ENCODE measurements around the gene RTP5. TPM values are rescaled to one million over a fixed set of nuclear protein-coding genes. Genes with fewer than 3 reads are reported as not detected.

RTP5 gene
- total and polyA plus RNA-seq, 8 donors, result 0.02 to 0.19 TPM; not detected in 6

DNA sequence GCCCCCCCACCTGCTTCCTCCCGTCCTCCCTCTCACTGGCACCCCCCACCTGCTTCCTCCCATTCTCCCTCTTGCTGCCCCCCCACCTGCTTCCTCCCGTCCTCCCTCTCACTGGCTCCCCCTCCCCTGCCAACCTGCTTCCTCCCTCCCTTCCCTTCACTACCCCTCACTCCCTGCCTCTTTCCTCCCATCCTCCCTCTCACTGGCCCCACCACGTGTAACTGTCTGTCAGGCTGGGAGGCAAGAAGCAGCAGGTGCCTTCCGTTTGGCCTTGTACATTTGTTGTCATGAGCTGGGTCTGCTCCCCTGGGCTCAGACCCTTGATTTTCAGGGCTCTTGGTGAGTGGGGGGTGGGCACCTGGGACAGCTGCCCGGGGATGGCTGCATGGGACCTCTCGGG is 19.1 kb downstream of the RTP5 start:
- Histone ChIP-seq H3K9me3 (no peaks in the 10 kb centered on the region), H3K4me1 (peaks cover 35 to 44% (median 39%) of the 10 kb centered on the region in 3 donors), H3K27me3 (no peaks in the 10 kb centered on the region), H3K36me3 (no peaks in the 10 kb centered on the region), H3K4me3 (no peak overlapping the region), H3K27ac (no peak overlapping the region)
- TF ChIP-seq, protein P1, sequence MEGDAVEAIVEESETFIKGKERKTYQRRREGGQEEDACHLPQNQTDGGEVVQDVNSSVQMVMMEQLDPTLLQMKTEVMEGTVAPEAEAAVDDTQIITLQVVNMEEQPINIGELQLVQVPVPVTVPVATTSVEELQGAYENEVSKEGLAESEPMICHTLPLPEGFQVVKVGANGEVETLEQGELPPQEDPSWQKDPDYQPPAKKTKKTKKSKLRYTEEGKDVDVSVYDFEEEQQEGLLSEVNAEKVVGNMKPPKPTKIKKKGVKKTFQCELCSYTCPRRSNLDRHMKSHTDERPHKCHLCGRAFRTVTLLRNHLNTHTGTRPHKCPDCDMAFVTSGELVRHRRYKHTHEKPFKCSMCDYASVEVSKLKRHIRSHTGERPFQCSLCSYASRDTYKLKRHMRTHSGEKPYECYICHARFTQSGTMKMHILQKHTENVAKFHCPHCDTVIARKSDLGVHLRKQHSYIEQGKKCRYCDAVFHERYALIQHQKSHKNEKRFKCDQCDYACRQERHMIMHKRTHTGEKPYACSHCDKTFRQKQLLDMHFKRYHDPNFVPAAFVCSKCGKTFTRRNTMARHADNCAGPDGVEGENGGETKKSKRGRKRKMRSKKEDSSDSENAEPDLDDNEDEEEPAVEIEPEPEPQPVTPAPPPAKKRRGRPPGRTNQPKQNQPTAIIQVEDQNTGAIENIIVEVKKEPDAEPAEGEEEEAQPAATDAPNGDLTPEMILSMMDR (IDR thresholded peaks at IDR 0.05), result no peak
- FAIRE-seq (no peak), ATAC-seq (no peak), DNase-seq (peak in 2 of 6 donors; percentile 13 to 17)
- WGBS, 2 donors, result 60 to 83% methylated on average over 5 of the region's 6 CpGs
- intact Hi-C loops (cut with DNase I), result no loop called here

DNA sequence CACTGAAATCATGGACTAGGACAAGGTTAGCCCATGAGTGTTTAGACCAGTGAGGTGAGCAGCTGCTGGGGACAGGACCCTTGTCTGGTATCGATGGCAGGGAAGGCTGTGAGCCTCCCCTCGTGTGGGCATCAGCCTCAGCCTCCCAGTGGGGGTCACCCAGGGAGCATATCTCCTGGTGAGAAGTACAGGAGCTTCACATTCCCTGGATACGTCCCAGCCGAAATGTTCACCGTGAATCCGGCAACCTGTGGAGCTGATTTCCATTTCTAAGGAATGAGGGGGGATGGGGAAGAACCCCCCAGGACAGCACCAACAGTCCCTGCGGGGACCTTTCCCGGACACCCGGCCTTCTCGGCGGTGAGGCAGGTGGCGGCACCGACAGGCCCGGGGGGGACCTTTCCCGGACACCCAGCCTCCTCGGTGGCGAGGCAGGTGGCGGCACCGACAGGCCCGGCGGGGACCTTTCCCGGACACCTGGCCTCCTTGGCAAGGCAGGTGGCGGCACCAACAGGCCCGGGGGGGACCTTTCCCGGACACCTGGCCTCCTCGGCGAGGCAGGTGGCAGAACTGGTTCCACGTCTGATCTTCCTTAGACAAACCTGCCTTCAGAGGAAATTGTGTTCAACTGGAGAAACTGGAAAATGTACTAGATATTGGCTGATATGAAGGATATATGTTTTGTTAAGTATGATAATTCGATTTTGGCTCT is 21.2 kb downstream of the RTP5 start:
- DNase-seq, result peak; percentile 68 to 90 (median 81)
- TF ChIP-seq, protein P1 (IDR thresholded peaks at IDR 0.05), result no peak
- peaks cover 48 to 61% (median 49%) of the 10 kb centered on the region in 3 donors for H3K4me1 ChIP-seq
- no peaks in the 10 kb centered on the region for H3K27me3 ChIP-seq
- peak; percentile 29 to 58 (median 56) for ATAC-seq
- intact Hi-C loops (cut with DNase I), result no loop called here
- H3K9me3 ChIP-seq, result no peaks in the 10 kb centered on the region
- H3K36me3 ChIP-seq, result no peaks in the 10 kb centered on the region
- 36 to 37% methylated on average over 28 to 29 of the region's 29 CpGs for WGBS, 2 donors
- H3K4me3 ChIP-seq, result no peak overlapping the region
- H3K27ac ChIP-seq, result peak overlapping the region; percentile 73 to 93 (median 88)
- FAIRE-seq, result no peak

DNA sequence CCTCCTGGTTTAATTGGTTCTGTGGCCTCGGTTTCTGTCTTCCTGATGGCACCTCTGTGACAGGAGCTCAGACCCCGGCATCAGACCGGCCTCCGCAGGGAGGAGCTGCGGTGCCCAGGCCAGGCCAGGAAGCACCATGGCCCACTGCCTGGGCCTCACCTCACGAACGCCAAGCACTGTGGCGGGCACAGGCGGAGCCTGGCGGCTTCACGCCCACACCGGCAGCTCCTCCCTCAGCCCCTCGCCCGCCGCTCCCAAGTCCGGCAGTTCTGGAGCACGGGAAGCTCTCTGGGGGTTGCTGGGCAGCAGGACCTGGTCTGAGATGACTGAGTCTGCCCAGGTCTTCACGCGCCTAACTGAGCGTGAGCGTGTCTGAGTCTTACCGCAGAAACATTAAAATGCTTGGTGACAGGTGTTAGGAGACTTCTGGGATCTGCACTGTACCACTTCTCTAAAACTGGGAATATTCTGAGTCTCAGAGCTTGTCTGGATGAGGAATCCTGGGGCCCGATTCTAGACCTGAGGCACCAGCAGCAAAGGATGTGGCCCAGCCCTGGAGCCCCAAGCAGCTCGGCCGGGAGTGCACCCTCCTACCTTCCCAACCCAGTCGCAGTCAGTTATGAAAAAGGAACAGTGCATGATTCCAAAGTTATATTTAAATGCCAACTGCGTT is 21.9 kb downstream of the RTP5 start:
- DNase-seq (peak; percentile 65 to 91 (median 79)), FAIRE-seq (no peak), ATAC-seq (peak; percentile 44 to 63 (median 62))
- TF ChIP-seq, protein P1 (IDR thresholded peaks at IDR 0.05), result no peak
- intact Hi-C loops (cut with DNase I), result no loop called here
- Histone ChIP-seq H3K27ac (peak overlapping the region; percentile 73 to 93 (median 88)), H3K4me1 (peaks cover 48 to 66% (median 53%) of the 10 kb centered on the region in 3 donors), H3K27me3 (no peaks in the 10 kb centered on the region), H3K9me3 (no peaks in the 10 kb centered on the region), H3K36me3 (no peaks in the 10 kb centered on the region), H3K4me3 (peak overlapping the region in 1 of 4 donors; percentile 6)
- WGBS, 2 donors, result 42 to 44% methylated on average over 27 of the region's 27 CpGs

DNA sequence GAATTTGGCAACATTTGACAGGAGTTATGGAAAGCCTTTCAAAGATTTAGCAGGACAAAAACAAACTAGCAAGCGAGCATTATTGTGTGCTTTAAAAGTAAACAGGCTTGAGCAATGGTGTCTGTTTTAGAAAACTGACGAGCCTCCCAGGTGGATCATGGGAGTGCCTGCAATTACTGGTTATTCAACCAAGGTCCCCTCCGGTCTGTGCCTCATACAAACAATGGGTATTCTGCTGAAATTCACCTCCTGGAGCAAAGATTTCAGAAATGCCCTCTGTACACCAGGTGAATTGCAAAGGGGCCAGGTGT is 22.4 kb downstream of the RTP5 start:
- DNase-seq (no peak), ATAC-seq (no peak), FAIRE-seq (no peak)
- WGBS, 2 donors, result 21 to 49% methylated on average over 3 of the region's 3 CpGs
- Histone ChIP-seq H3K4me1 (peaks cover 50 to 66% (median 53%) of the 10 kb centered on the region in 3 donors), H3K36me3 (no peaks in the 10 kb centered on the region), H3K9me3 (no peaks in the 10 kb centered on the region), H3K27ac (peak overlapping the region; percentile 73 to 93 (median 88)), H3K27me3 (no peaks in the 10 kb centered on the region), H3K4me3 (peak overlapping the region in 1 of 4 donors; percentile 6)
- intact Hi-C loops (cut with DNase I), result no loop called here
- TF ChIP-seq, protein P1 (IDR thresholded peaks at IDR 0.05), result no peak
